Measurements from ENCODE around the gene AK4.
"Not testable (repeated sequence)": the region's sequence is repeated elsewhere in the genome, so short reads cannot be mapped to it uniquely, and the experiment has no call there.

The AK4 gene

GRCh38 chr1:65216989-65217388 is 69.0 kb downstream of the AK4 start:
- no peak for DNase-seq

DNA sequence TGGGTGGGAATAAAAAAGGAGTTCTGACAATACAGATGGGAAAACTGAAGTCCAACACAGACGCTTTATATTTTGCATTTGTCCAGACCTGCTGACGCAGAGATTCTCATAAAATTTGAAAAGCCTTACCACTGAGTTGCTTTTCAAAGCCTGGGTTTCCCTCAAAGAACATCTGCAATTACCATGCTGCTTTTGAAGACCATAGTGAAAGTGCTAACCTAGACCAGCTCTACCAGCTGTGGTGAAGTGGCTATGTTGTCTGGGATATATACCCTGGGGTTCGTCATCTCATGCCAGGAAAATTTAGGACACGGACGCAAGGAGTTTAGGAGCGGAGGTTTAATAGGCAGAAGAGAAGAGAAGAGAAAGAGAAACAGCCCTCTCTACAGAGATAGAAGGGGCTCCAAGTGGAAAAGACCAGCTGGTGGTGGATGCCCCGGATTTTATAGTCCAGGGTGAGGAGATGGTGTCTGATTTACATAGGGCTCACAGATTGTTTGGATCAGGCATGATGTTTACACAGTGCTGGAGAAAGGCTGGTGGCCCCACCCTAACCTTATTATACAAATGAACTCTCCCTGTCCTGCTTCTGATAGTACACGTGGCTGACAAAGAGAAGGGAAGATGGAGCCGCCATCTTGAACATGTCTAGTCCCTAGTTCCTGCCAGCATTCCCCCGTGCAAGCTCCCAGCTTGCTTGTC is 73.8 kb downstream of the AK4 start:
- no peak for DNase-seq

- DNase-seq: no peak
Measured at GRCh38 chr1:65222340-65222940, 74.4 kb downstream of the AK4 start.

- no peak for DNase-seq
Measured at GRCh38 chr1:65224681-65225091, 76.7 kb downstream of the AK4 start.

GRCh38 chr1:65225179-65225578 is 77.2 kb downstream of the AK4 start:
- no peak for DNase-seq

- no peak for DNase-seq
Measured at GRCh38 chr1:65229201-65229600, 81.2 kb downstream of the AK4 start.

DNA sequence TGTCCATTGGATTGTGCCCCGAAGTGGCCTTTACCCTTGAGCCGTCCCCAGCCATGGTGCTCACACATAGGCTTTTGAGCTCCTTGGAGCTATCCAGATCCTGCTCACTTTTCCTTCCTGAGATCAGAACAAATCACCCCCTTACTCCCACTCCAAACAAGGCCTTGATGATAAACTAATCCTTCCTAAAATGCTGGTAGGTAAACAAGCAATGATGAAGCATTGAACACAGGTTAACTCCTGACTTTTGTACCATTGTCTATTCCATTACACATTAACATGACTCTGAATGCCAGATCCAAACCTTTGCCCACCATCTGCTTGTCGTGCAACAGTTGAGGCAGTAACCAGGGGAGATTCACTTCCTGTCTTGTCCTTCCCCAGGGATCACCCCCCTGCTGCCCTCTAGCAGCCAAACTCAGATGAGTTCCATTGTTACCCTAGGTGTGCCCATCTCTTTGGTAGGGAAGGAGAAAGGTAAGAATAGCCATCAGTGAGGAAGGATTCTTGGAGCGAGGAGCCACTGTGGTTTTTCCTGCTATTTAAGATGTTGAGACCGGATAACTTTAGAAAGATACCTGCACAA is 81.8 kb downstream of the AK4 start:
- no peak for DNase-seq

DNA sequence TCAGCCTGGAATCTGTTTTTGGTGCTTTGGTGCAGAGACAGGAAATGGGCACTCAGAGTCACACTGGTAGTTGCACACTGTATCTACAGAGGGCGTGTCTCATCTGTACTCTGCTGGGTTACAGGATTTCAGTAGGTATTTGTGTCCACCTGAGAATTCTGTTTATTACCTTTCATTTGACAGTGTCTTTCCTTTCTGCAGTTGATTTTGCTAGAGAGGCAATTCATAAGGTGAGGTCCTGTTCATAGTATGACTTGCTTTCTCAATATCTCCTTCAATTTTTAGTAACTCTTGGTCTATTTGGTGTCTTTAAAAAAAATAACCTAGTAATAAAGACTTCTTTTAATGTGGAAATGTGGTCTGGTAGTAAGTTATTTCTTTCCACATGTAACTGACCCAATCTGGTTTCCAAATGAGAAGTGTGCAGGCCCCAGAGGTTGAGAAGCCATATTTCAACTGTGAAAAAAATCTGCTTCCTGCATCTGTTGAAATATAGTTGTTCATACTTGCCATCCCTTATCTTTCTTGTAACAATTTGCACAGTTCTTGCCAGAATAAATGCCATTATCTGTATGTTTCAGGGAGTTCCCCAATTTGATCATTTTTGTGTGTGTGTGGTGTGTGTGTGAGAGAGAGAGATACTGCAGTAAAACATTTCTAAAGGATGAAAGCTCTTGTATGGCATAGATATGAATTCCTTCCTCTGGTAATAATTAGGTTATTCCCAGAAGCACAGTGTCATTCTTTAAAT is 82.9 kb downstream of the AK4 start:
- no peak for DNase-seq

GRCh38 chr1:65231718-65232330 is 83.8 kb downstream of the AK4 start:
- DNase-seq: no peak

GRCh38 chr1:65232461-65232990 is 84.5 kb downstream of the AK4 start:
- DNase-seq: no peak

- no peak for DNase-seq
Measured at GRCh38 chr1:65233782-65234181, 85.8 kb downstream of the AK4 start.

- DNase-seq: no peak
Measured at GRCh38 chr1:65235867-65236805, 88.1 kb downstream of the AK4 start.

GRCh38 chr1:65237088-65237487 is 89.1 kb downstream of the AK4 start:
- not testable (repeated sequence) for DNase-seq

DNA sequence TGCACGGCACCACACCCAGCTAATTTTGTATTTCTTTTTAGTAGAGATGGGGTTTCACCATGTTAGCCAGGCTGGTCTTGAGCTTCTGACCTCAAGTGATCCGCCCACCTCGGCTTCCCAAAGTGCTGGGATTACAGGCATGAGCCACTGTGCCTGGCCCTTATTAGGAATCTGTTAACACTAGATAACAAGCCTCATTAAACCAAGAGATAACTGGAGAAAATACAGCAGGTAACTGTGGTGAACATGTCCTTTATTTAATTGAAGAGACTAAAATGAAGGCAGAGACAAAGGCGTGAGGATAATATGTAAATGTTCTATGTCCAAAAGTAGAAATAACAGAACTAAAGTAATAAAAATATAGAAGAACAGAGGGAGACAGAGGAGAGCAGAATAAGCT is 89.5 kb downstream of the AK4 start:
- DNase-seq: no peak

DNA sequence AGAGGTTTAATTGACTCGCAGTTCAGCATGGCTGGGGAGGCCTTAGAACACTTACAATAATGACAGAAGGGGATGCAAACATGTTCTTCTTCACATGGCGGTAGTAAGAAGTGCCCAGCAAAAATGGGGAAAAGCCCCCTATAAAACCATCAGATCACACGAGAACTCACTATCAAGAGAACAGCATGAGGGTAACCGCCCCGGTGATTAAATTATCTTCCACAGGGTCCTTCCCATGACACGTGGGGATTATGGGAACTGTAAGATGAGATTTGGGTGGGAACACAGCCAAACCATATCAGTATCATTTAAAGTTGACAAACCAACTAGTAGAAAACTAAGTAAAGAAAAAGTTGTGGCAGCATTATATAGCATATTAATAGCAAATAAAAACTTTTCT is 90.0 kb downstream of the AK4 start:
- no peak for DNase-seq

GRCh38 chr1:65243491-65243890 is 95.5 kb downstream of the AK4 start:
- no peak for DNase-seq

DNA sequence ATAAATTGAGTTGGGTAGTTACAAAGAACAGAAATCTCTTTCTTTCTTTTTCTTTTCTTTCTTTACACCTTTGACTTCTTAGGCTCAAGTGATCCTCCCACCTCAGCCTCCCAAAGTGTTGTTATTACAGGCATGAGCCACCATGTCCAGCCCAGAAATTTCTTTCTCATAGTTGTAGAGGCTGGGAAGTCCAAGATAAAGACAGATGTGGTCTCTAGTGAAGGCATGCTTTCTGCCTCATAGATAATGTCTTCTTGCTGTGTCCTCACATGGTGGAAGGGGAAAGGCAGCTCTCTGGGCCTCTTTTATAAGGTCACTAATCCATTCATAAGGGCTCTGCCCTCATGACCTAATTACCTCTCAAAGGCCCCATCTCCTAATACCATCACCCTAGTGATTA is 97.3 kb downstream of the AK4 start:
- DNase-seq: no peak

- no peak for DNase-seq
Measured at GRCh38 chr1:65247419-65248359, 99.7 kb downstream of the AK4 start.

DNA sequence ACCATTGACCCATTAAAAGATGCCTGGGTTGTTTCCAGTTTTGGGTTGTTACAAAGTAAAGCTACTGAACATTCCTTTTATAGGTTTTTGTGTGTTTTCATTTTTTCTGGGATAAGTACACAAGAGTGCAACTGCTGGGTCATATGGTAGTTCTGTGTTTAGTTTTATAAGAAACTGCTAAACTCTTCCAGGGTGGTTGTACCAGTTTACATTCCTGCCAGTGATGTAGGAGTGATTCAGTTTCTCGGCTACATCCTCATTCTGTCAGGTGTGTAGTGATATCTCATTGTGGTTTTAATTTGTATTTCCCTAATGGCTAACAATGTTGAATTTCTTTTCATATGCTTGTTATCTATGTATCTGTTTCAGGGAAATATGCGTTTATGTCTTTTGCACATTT is 102.8 kb downstream of the AK4 start:
- DNase-seq: no peak

GRCh38 chr1:65253800-65254319 is 105.9 kb downstream of the AK4 start:
- no peak for DNase-seq
